Breast epithelium (tissue), 4 donors: ENCODE data around the gene ARHGAP4. TPM values are rescaled to one million over a fixed set of nuclear protein-coding genes. Genes with fewer than 3 reads are reported as not detected.

Experiments
- DNase-seq, 2 donors: peaks; one replicate each; pipeline ENCODE4 v3.0.0-alpha.2; 2019; ENCODE audit warnings: low spot score in 2 of 2
- H3K27ac ChIP-seq, 2 donors: fragments of 200-600 bp; sonication (generic) in 1 of 2; one replicate each; pipeline ENCODE4 v1.5.1; 2016 to 2019; ENCODE audit warnings: mild to moderate bottlenecking in 1 of 2
- H3K27me3 ChIP-seq, 2 donors: fragments of 200-600 bp; sonication (generic) in 1 of 2; one replicate each; pipeline versions ENCODE4 v1.5.1 to v1.6.0; 2017 to 2019; ENCODE audit warnings: control low read depth in 1 of 2, mild to moderate bottlenecking in 1 of 2
- H3K36me3 ChIP-seq: fragments of 200-600 bp; one replicate; pipeline ENCODE4 v1.5.1; 2019
- H3K4me1 ChIP-seq, 2 donors: fragments of 200-600 bp; sonication (generic); one replicate each; pipeline ENCODE4 v1.5.1; 2016 to 2019; ENCODE audit warnings: control low read depth in 1 of 2
- H3K4me3 ChIP-seq, 3 donors: fragments of 200-600 bp; sonication (generic); 1 replicate in 2 of 3; 2 replicates in 1 of 3; pipeline ENCODE4 v1.5.1; 2016 to 2019; ENCODE audit warnings: mild to moderate bottlenecking in 3 of 3, moderate library complexity in 2 of 3
- H3K9me3 ChIP-seq, 2 donors: fragments of 200-600 bp; sonication (generic) in 1 of 2; one replicate each; pipeline ENCODE4 v1.5.1; 2016 to 2019; ENCODE audit warnings: control low read depth in 1 of 2
- CTCF ChIP-seq, 3 donors: fragments of 450-650 bp; IDR thresholded peaks; one replicate each; pipeline ENCODE4 v1.5.1; 2016 to 2017; ENCODE audit warnings: antibody characterized with exemption in 3 of 3, mild to moderate bottlenecking in 3 of 3, moderate library complexity in 3 of 3
- POLR2A ChIP-seq: fragments of 450-650 bp; IDR thresholded peaks from one replicate; pipeline ENCODE4 v1.6.1; 2016; ENCODE audit warnings: antibody characterized with exemption, mild to moderate bottlenecking, moderate library complexity
- POLR2AphosphoS5 ChIP-seq, 3 donors: sonication (generic); formaldehyde crosslinking; IDR thresholded peaks; one replicate each; pipeline ENCODE4 v1.6.1; 2017; ENCODE audit warnings: antibody characterized with exemption in 3 of 3
- intact Hi-C: fragments of 100-400 bp; cut with DNase I; formaldehyde crosslinking; loops from one replicate; pipeline ENCODE4 v1.15.1; 2023; ENCODE audit warnings: low total_unique reads
- total RNA-seq, 3 donors: library from RNA; depleted of rRNA; stranded (reverse); fragments of >200 nt; gene quantifications; one replicate each; pipeline ENCODE4 v1.1.0, GENCODE V29; 2016

The ARHGAP4 gene
- total RNA-seq, 3 donors from 2014 or later, result 18.4 to 21.5 (median 19.8) TPM

DNA sequence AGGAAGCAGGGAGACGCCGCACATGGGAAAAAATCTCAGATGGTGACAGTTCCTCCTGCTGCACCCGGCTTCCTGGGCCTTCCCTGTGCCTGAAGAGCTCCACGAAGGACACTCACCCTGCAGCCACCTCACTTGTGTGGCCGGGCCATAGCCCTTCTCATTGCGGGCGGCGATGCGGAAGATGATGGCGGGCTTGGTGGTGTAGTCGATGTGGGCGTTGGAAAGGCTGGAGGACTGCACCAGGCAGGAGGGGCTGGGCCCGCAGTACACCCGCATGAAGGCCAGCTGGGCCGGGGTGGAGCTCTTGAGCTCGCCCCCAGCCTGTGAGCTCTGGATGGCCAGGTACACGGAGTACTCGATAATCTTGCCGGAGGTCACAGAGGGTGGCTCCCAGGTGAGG lies 24.1 kb upstream of the ARHGAP4 start:
- Histone ChIP-seq H3K4me3 (no peak overlapping the region), H3K36me3 (no peaks in the 10 kb centered on the region), H3K27me3 (peaks cover 0 to 15% of the 10 kb centered on the region in 2 donors), H3K27ac (no peak overlapping the region), H3K9me3 (no peaks in the 10 kb centered on the region), H3K4me1 (no peaks in the 10 kb centered on the region)
- no peak for TF ChIP-seq POLR2A
- no peak for TF ChIP-seq POLR2AphosphoS5 (IDR thresholded peaks at IDR 0.05)
- no peak for TF ChIP-seq CTCF (IDR thresholded peaks at IDR 0.05)
- DNase-seq, result no peak
- intact Hi-C loops, result loop anchor here (5.0 to 10.0 kb wide), 2 partner anchors 155 to 188 kb away; partner anchors contain the start of genes IDH3G, PLXNB3 and SSR4

DNA sequence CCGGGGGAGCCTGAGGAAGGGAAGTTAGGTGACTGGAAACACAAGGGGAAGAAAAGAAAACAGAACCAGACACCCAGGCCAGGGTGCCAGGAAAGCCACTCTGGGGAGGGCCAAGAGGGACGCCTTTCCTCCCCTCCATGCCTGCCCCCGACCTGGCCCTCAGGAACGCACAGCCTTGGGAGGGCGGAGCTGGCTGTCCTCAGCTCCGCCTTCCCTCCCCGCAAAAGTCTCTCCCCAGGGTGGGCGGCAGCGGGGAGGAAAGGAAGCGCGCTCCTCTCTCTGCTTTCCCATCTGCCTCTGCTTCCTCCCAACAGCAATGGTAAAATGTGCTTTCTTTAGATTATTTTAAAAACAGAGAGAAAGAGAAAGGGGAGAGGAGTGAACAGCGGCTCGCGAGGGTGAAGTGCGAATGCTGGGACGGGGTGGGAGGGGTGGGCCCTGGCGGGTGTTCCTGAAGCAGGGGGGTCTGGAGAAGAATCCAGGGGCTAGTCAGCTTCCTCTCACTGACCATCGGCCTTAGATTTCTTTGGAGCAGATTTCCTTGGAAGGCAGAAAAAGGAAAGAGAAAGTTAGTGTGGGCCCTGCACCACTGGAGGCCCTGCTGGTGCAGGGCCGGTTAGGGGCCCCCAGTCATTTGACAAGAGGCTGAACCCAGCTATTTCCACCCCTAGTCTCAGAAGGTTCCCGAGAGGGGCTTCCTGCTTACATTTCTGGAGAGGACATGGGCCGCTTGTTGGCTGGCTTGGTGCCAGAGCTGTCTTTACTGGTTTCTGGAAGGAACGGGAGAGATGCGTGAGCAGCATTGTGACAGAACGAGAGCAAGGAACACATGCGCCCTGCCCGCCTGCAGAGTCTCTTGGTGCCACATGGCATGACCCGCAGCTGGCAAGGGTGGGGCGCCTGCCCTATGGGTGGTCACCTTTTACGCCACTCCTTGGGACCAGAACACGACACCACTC lies 23.1 kb upstream of the ARHGAP4 start:
- no peaks in the 10 kb centered on the region for H3K36me3 ChIP-seq
- no peaks in the 10 kb centered on the region for H3K9me3 ChIP-seq
- intact Hi-C loops, result no loop called here
- peaks cover 0 to 17% of the 10 kb centered on the region in 2 donors for H3K27me3 ChIP-seq
- no peak overlapping the region for H3K27ac ChIP-seq
- no peaks in the 10 kb centered on the region for H3K4me1 ChIP-seq
- TF ChIP-seq POLR2A, result no peak
- no peak for TF ChIP-seq CTCF (IDR thresholded peaks at IDR 0.05)
- no peak for TF ChIP-seq POLR2AphosphoS5 (IDR thresholded peaks at IDR 0.05)
- no peak overlapping the region for H3K4me3 ChIP-seq
- no peak for DNase-seq

DNA sequence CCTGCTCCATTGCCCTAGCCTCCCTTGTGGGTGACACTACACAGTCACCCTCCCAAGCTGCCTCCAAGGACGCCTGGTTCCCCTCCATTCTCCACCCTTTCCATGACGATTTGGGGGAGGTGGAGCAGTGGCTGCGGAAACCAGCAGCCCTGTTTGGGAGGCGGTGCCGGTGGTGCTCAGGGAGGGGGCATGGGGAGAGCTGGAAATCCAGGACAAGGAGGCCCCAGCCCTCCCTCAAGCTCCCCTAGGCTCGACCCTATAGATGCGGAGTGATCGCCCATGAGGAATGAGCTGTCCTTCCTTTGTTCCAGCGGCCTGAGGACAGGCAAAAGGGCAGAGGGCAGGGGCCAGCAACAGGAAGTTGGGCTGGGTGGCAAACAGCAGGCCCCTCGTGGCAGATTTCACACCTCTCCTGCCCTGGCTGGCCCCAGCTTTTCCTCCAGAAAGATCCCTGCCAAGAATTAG lies 22.0 kb upstream of the ARHGAP4 start:
- no peak for TF ChIP-seq POLR2AphosphoS5 (IDR thresholded peaks at IDR 0.05)
- no peak for TF ChIP-seq POLR2A
- no peak for TF ChIP-seq CTCF (IDR thresholded peaks at IDR 0.05)
- Histone ChIP-seq H3K4me1 (no peaks in the 10 kb centered on the region), H3K9me3 (no peaks in the 10 kb centered on the region), H3K27me3 (peaks cover 0 to 25% of the 10 kb centered on the region in 2 donors), H3K36me3 (no peaks in the 10 kb centered on the region), H3K27ac (no peak overlapping the region), H3K4me3 (no peak overlapping the region)
- intact Hi-C loops, result no loop called here
- no peak for DNase-seq

- Histone ChIP-seq H3K36me3 (no peaks in the 10 kb centered on the region), H3K4me3 (no peak overlapping the region), H3K27ac (no peak overlapping the region), H3K27me3 (peaks cover 0 to 32% of the 10 kb centered on the region in 2 donors), H3K9me3 (no peaks in the 10 kb centered on the region), H3K4me1 (no peaks in the 10 kb centered on the region)
- intact Hi-C loops, result no loop called here
- DNase-seq, result peak in 1 of 2 donors; percentile 59
- peak; percentile 47 to 70 (median 52) for TF ChIP-seq CTCF (IDR thresholded peaks at IDR 0.05)
- TF ChIP-seq POLR2AphosphoS5 (IDR thresholded peaks at IDR 0.05), result no peak
- no peak for TF ChIP-seq POLR2A
These were observed 21.1 kb upstream of the ARHGAP4 start for GRCh38 chrX:153947009-153947769.
